Natural killer cell (primary cell): ENCODE results near the gene LAPTM5. TPM values are rescaled to one million over a fixed set of nuclear protein-coding genes. Genes with fewer than 3 reads are reported as not detected.

Experiments used
- ATAC-seq, 3 donors: fragments of 150-1000 bp in 2 of 3; fragments of 200-7000 bp in 1 of 3; cut with Tn5 transposase; 1 replicate in 1 of 3; 2 replicates in 2 of 3; pipeline ENCODE4 v1.10.0; 2021; ENCODE audit warnings: mild to moderate bottlenecking in 2 of 3, moderate library complexity in 2 of 3
- DNase-seq, 2 donors: peaks; one replicate each; pipeline versions ENCODE4 v3.0.0 to v3.0.0-alpha.2; 2013 to 2021; ENCODE audit warnings: mixed read lengths in 1 of 2
- H3K27ac ChIP-seq: one replicate; pipeline ENCODE4 v1.5.1; 2013; ENCODE audit warnings: mild to moderate bottlenecking, low read length
- H3K27me3 ChIP-seq: one replicate; pipeline ENCODE4 v1.6.1; 2013; ENCODE audit warnings: low read length; ENCODE audit not compliant: control insufficient read depth, insufficient read depth
- H3K36me3 ChIP-seq: one replicate; pipeline ENCODE4 v1.6.1; 2013; ENCODE audit warnings: low read length; ENCODE audit not compliant: control insufficient read depth, insufficient read depth
- H3K4me1 ChIP-seq: one replicate; pipeline ENCODE4 v1.6.1; 2013; ENCODE audit warnings: low read length; ENCODE audit not compliant: control insufficient read depth, insufficient read depth
- H3K4me3 ChIP-seq: one replicate; pipeline ENCODE4 v1.5.1; 2013; ENCODE audit warnings: low read length
- H3K9me3 ChIP-seq: one replicate; pipeline ENCODE4 v1.6.1; 2013; ENCODE audit warnings: low read length; ENCODE audit not compliant: control insufficient read depth, insufficient read depth
- H3K27ac Mint-ChIP-seq, 2 donors: one replicate each; pipeline ENCODE4 v1.8.0; 2022; ENCODE audit warnings: mild to moderate bottlenecking in 2 of 2, mixed read lengths in 2 of 2, moderate library complexity in 1 of 2
- H3K27me3 Mint-ChIP-seq, 2 donors: one replicate each; pipeline ENCODE4 v1.8.0; 2022; ENCODE audit warnings: low read depth in 2 of 2, mixed read lengths in 2 of 2
- H3K36me3 Mint-ChIP-seq: one replicate; pipeline ENCODE4 v1.8.0; 2022; ENCODE audit warnings: mixed read lengths
- H3K4me1 Mint-ChIP-seq, 2 donors: one replicate each; pipeline ENCODE4 v1.8.0; 2022; ENCODE audit warnings: mixed read lengths in 2 of 2
- H3K4me3 Mint-ChIP-seq: one replicate; pipeline ENCODE4 v1.8.0; 2022; ENCODE audit warnings: mild to moderate bottlenecking, moderate library complexity, mixed read lengths
- H3K9me3 Mint-ChIP-seq, 2 donors: one replicate each; pipeline ENCODE4 v1.8.0; 2022; ENCODE audit warnings: mixed read lengths in 2 of 2
- WGBS: methylation state at CpG from one replicate; pipeline ENCODE4 v1.1.7; 2013; ENCODE audit warnings: missing lambda C conversion rate; ENCODE audit not compliant: insufficient coverage; 5-methylcytosine and 5-hydroxymethylcytosine counted together
- intact Hi-C: fragments of 100-400 bp; cut with micrococcal nuclease; formaldehyde crosslinking; loops from one replicate; pipeline ENCODE4 v1.14.2; 2022
- total RNA-seq, 4 donors: library from RNA; stranded (reverse); fragments of 120-200 nt in 1 of 4; gene quantifications; one replicate each; pipeline versions ENCODE4 v1.2.3 to v1.2.4, GENCODE V29; 2013 to 2022
- TF ChIP-seq, protein P1 (sequence below): fragments of 200-600 bp; IDR thresholded peaks from one replicate; pipeline ENCODE4 v1.8.0; 2022; ENCODE audit warnings: antibody characterized with exemption

The LAPTM5 gene
- total RNA-seq, 3 donors from 2014 or later (not counting 1 experiment from before 2014, with no cell fraction given): 520 to 674 (median 533) TPM

GRCh38 chr1:30728340-30728739, 29.2 kb downstream of the LAPTM5 start:
- Histone ChIP-seq H3K27ac (no peak overlapping the region), H3K36me3 (peaks cover 16% of the 10 kb centered on the region), H3K9me3 (no peaks in the 10 kb centered on the region), H3K4me1 (peaks cover 39% of the 10 kb centered on the region), H3K27me3 (no peaks in the 10 kb centered on the region), H3K4me3 (no peak overlapping the region)
- intact Hi-C loops: no loop called here
- 82% methylated on average over 8 of the region's 8 CpGs for WGBS
- Mint-ChIP-seq H3K36me3 (peaks cover 6% of the 10 kb centered on the region), H3K27ac (no peak overlapping the region), H3K27me3 (no peaks in the 10 kb centered on the region), H3K4me3 (no peak overlapping the region), H3K9me3 (no peaks in the 10 kb centered on the region), H3K4me1 (peaks cover 36 to 49% of the 10 kb centered on the region in 2 donors)
- ATAC-seq: no peak
- no peak for DNase-seq
- TF ChIP-seq, protein P1, sequence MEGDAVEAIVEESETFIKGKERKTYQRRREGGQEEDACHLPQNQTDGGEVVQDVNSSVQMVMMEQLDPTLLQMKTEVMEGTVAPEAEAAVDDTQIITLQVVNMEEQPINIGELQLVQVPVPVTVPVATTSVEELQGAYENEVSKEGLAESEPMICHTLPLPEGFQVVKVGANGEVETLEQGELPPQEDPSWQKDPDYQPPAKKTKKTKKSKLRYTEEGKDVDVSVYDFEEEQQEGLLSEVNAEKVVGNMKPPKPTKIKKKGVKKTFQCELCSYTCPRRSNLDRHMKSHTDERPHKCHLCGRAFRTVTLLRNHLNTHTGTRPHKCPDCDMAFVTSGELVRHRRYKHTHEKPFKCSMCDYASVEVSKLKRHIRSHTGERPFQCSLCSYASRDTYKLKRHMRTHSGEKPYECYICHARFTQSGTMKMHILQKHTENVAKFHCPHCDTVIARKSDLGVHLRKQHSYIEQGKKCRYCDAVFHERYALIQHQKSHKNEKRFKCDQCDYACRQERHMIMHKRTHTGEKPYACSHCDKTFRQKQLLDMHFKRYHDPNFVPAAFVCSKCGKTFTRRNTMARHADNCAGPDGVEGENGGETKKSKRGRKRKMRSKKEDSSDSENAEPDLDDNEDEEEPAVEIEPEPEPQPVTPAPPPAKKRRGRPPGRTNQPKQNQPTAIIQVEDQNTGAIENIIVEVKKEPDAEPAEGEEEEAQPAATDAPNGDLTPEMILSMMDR: no peak

- peaks cover 39% of the 10 kb centered on the region for H3K4me1 ChIP-seq
- TF ChIP-seq, protein P1: no peak
- intact Hi-C loops: no loop called here
- H3K36me3 Mint-ChIP-seq: peaks cover under 1% of the 10 kb centered on the region
- no peak overlapping the region for H3K4me3 ChIP-seq
- H3K27ac Mint-ChIP-seq: no peak overlapping the region
- no peaks in the 10 kb centered on the region for H3K9me3 Mint-ChIP-seq
- H3K27me3 Mint-ChIP-seq: no peaks in the 10 kb centered on the region
- peaks cover 11% of the 10 kb centered on the region for H3K36me3 ChIP-seq
- 93% methylated on average over 2 of the region's 2 CpGs for WGBS
- no peak overlapping the region for H3K4me3 Mint-ChIP-seq
- ATAC-seq (no peak), DNase-seq (no peak)
- peaks cover 36 to 49% of the 10 kb centered on the region in 2 donors for H3K4me1 Mint-ChIP-seq
- H3K9me3 ChIP-seq: no peaks in the 10 kb centered on the region
- no peak overlapping the region for H3K27ac ChIP-seq
- H3K27me3 ChIP-seq: no peaks in the 10 kb centered on the region
Measured at GRCh38 chr1:30727824-30728223, 29.8 kb downstream of the LAPTM5 start.

GRCh38 chr1:30726773-30727684, 30.5 kb downstream of the LAPTM5 start:
- H3K36me3 Mint-ChIP-seq: no peaks in the 10 kb centered on the region
- Histone ChIP-seq H3K4me1 (peaks cover 42% of the 10 kb centered on the region), H3K27ac (no peak overlapping the region), H3K4me3 (no peak overlapping the region), H3K9me3 (no peaks in the 10 kb centered on the region), H3K36me3 (peaks cover 5% of the 10 kb centered on the region), H3K27me3 (no peaks in the 10 kb centered on the region)
- WGBS: 92% methylated on average over 14 of the region's 15 CpGs
- no peaks in the 10 kb centered on the region for H3K9me3 Mint-ChIP-seq
- intact Hi-C loops: no loop called here
- DNase-seq (no peak), ATAC-seq (no peak)
- no peaks in the 10 kb centered on the region for H3K27me3 Mint-ChIP-seq
- TF ChIP-seq, protein P1: no peak
- no peak overlapping the region for H3K4me3 Mint-ChIP-seq
- H3K27ac Mint-ChIP-seq: no peak overlapping the region
- peaks cover 36 to 44% of the 10 kb centered on the region in 2 donors for H3K4me1 Mint-ChIP-seq
